ENCODE data around the gene BNIPL. TPM values are rescaled to one million over a fixed set of nuclear protein-coding genes. Genes with fewer than 3 reads are reported as not detected.

Gene BNIPL
- total and polyA plus RNA-seq, 2 of the 13 experiments (the other 11 are each of a cell fraction or from before 2014, with no cell fraction given) = 0.40 to 1.1 TPM

DNA sequence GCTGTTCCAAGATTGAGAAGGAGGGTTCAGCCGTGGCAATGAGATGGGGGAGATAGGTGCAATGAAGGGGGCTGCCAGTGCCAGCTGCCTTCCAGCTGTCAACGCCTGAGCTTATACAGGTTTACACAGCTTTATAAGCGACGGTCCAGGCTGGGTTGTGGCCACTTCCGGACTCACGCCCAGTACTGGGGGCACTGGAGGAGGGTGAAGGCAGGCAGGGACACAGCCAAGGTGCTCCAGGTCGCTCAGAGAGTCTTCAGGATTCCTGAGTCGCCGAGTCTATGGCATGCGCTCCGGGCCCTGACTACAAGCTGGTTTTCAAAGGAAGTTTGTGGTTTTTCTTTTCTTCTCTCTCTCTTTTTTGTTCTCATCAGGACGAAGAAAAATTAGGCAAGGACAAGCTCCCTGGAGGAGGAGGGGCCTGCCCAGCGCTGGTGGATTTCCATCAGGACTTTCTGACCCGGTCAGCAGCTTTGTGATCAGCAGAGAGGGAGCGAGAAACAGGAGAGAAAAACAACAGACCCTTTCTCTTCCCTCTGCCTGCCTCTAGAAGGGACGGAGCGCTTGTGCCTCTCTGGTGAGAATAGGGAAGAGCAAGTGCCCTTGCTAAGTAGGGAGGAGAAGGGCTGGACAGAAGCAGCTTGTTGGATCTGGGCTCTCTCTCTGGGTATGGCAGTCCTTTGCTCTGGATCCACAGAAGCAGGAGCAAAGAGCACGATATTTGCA lies 29.9 kb upstream of the BNIPL start, which contains the start of gene MINDY1 (continued):
- TF ChIP-seq ZNF782 (CRISPR knock-in tag; IDR thresholded peaks at IDR 0.05; ENCODE audit: borderline replicate concordance) = no peak
- no peak for TF ChIP-seq PTBP1 (IDR thresholded peaks at IDR 0.05; ENCODE audit: low read depth, low read length, poor library complexity, severe bottlenecking)
- no peak for TF ChIP-seq ETV6 (CRISPR knock-in tag; conservative IDR thresholded peaks at IDR 0.05)
- peak; percentile 52; the same call in 1 of the 2 replicates for TF ChIP-seq ZKSCAN8 (CRISPR knock-in tag; IDR thresholded peaks at IDR 0.05; ENCODE audit: borderline replicate concordance)
- no peak for TF ChIP-seq NAIF1 (CRISPR knock-in tag; IDR thresholded peaks at IDR 0.05; ENCODE audit: borderline replicate concordance)
- TF ChIP-seq CHCHD3 (CRISPR knock-in tag; IDR thresholded peaks at IDR 0.05) = no peak
- TF ChIP-seq, protein P1, sequence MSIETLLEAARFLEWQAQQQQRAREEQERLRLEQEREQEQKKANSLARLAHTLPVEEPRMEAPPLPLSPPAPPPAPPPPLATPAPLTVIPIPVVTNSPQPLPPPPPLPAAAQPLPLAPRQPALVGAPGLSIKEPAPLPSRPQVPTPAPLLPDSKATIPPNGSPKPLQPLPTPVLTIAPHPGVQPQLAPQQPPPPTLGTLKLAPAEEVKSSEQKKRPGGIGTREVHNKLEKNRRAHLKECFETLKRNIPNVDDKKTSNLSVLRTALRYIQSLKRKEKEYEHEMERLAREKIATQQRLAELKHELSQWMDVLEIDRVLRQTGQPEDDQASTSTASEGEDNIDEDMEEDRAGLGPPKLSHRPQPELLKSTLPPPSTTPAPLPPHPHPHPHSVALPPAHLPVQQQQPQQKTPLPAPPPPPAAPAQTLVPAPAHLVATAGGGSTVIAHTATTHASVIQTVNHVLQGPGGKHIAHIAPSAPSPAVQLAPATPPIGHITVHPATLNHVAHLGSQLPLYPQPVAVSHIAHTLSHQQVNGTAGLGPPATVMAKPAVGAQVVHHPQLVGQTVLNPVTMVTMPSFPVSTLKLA (IDR thresholded peaks at IDR 0.05) = no peak
- no peak for TF ChIP-seq AHR (CRISPR knock-in tag; IDR thresholded peaks at IDR 0.05)
- TF ChIP-seq NFE2 (CRISPR knock-in tag; IDR thresholded peaks at IDR 0.05) = no peak
- TF ChIP-seq ZNF484 (CRISPR knock-in tag; IDR thresholded peaks at IDR 0.05; ENCODE audit: borderline replicate concordance, low read depth) = no peak
- no peak for TF ChIP-seq ZNF713 (CRISPR knock-in tag; IDR thresholded peaks at IDR 0.05)
- TF ChIP-seq TBX3 (IDR thresholded peaks at IDR 0.05; ENCODE audit: borderline replicate concordance) = no peak
- peak; percentile 9; the same call in 1 of the 2 replicates for TF ChIP-seq ZFY (CRISPR knock-in tag; IDR thresholded peaks at IDR 0.05)
- 0 out of 2 replicates have a peak, but pooled peaks have one; percentile 35 for TF ChIP-seq PHF21A (CRISPR knock-in tag; IDR thresholded peaks at IDR 0.05)
- TF ChIP-seq, protein P2, sequence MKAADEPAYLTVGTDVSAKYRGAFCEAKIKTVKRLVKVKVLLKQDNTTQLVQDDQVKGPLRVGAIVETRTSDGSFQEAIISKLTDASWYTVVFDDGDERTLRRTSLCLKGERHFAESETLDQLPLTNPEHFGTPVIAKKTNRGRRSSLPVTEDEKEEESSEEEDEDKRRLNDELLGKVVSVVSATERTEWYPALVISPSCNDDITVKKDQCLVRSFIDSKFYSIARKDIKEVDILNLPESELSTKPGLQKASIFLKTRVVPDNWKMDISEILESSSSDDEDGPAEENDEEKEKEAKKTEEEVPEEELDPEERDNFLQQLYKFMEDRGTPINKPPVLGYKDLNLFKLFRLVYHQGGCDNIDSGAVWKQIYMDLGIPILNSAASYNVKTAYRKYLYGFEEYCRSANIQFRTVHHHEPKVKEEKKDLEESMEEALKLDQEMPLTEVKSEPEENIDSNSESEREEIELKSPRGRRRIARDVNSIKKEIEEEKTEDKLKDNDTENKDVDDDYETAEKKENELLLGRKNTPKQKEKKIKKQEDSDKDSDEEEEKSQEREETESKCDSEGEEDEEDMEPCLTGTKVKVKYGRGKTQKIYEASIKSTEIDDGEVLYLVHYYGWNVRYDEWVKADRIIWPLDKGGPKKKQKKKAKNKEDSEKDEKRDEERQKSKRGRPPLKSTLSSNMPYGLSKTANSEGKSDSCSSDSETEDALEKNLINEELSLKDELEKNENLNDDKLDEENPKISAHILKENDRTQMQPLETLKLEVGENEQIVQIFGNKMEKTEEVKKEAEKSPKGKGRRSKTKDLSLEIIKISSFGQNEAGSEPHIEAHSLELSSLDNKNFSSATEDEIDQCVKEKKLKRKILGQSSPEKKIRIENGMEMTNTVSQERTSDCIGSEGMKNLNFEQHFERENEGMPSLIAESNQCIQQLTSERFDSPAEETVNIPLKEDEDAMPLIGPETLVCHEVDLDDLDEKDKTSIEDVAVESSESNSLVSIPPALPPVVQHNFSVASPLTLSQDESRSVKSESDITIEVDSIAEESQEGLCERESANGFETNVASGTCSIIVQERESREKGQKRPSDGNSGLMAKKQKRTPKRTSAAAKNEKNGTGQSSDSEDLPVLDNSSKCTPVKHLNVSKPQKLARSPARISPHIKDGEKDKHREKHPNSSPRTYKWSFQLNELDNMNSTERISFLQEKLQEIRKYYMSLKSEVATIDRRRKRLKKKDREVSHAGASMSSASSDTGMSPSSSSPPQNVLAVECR (CRISPR knock-in tag; IDR thresholded peaks at IDR 0.05; ENCODE audit: borderline replicate concordance) = peak; percentile 59; the same call in 1 of the 2 replicates
- TF ChIP-seq, protein P3, sequence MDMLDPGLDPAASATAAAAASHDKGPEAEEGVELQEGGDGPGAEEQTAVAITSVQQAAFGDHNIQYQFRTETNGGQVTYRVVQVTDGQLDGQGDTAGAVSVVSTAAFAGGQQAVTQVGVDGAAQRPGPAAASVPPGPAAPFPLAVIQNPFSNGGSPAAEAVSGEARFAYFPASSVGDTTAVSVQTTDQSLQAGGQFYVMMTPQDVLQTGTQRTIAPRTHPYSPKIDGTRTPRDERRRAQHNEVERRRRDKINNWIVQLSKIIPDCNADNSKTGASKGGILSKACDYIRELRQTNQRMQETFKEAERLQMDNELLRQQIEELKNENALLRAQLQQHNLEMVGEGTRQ (IDR thresholded peaks at IDR 0.05; ENCODE audit: low read depth, low read length) = no peak
- TF ChIP-seq, protein P3 (CRISPR knock-in tag; IDR thresholded peaks at IDR 0.05; ENCODE audit: borderline replicate concordance) = no peak
- TF ChIP-seq ZNF564 (CRISPR knock-in tag; IDR thresholded peaks at IDR 0.05) = no peak
- TF ChIP-seq, protein P4, sequence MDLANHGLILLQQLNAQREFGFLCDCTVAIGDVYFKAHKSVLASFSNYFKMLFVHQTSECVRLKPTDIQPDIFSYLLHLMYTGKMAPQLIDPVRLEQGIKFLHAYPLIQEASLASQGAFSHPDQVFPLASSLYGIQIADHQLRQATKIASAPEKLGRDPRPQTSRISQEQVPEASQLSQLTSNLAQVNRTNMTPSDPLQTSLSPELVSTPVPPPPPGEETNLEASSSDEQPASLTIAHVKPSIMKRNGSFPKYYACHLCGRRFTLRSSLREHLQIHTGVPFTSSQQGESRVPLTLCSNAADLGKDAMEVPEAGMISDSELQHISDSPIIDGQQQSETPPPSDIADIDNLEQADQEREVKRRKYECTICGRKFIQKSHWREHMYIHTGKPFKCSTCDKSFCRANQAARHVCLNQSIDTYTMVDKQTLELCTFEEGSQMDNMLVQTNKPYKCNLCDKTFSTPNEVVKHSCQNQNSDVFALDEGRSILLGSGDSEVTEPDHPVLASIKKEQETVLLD (CRISPR knock-in tag; IDR thresholded peaks at IDR 0.05; ENCODE audit: low read depth) = no peak
- TF ChIP-seq ZSCAN25 (CRISPR knock-in tag; IDR thresholded peaks at IDR 0.05) = no peak
- no peak for TF ChIP-seq ZNF567 (CRISPR knock-in tag; IDR thresholded peaks at IDR 0.05; ENCODE audit: borderline replicate concordance)
